NCI-H526 treated with DMSO at 0.1 percent for 48 hours (cell line): Measurements from ENCODE around the gene ANKRD44.
A peak's percentile ranks its signal among the peaks of the same experiment; 100 is the strongest.
"Not testable (repeated sequence)": the region's sequence is repeated elsewhere in the genome, so short reads cannot be mapped to it uniquely, and the experiment has no call there.

Experiments
- DNase-seq: peaks from one replicate; lab custom pipeline; 2025; lab: John Stamatoyannopoulos, UW

ANKRD44 gene

GRCh38 chr2:197287596-197287932, 23.0 kb downstream of the ANKRD44 start:
- DNase-seq: not testable (repeated sequence)

- DNase-seq: no peak
Measured at GRCh38 chr2:197286805-197287595, 23.6 kb downstream of the ANKRD44 start.

GRCh38 chr2:197285361-197285760, 25.2 kb downstream of the ANKRD44 start:
- no peak for DNase-seq

GRCh38 chr2:197284956-197285355, 25.6 kb downstream of the ANKRD44 start:
- no peak for DNase-seq

- DNase-seq: no peak
Measured at GRCh38 chr2:197281421-197281820, 29.2 kb downstream of the ANKRD44 start.

- no peak for DNase-seq
Measured at GRCh38 chr2:197280015-197280702, 30.4 kb downstream of the ANKRD44 start.

- no peak for DNase-seq
Measured at GRCh38 chr2:197278799-197279763, 31.5 kb downstream of the ANKRD44 start.

- DNase-seq: no peak
Measured at GRCh38 chr2:197277794-197278193, 32.8 kb downstream of the ANKRD44 start.

- no peak for DNase-seq
Measured at GRCh38 chr2:197276156-197276555, 34.4 kb downstream of the ANKRD44 start.

GRCh38 chr2:197274937-197275336, 35.6 kb downstream of the ANKRD44 start:
- DNase-seq: no peak

- DNase-seq: no peak
Measured at GRCh38 chr2:197274349-197274748, 36.2 kb downstream of the ANKRD44 start.

- DNase-seq: peak; percentile 4
Measured at GRCh38 chr2:197273485-197273884, 37.1 kb downstream of the ANKRD44 start.

- DNase-seq: no peak
Measured at GRCh38 chr2:197270601-197271000, 40.0 kb downstream of the ANKRD44 start.

- no peak for DNase-seq
Measured at GRCh38 chr2:197269815-197270214, 40.8 kb downstream of the ANKRD44 start.

GRCh38 chr2:197268786-197269584, 41.6 kb downstream of the ANKRD44 start:
- no peak for DNase-seq

GRCh38 chr2:197266477-197266876, 44.1 kb downstream of the ANKRD44 start:
- no peak for DNase-seq

- DNase-seq: no peak
Measured at GRCh38 chr2:197265924-197266323, 44.7 kb downstream of the ANKRD44 start.

GRCh38 chr2:197265036-197265435, 45.5 kb downstream of the ANKRD44 start:
- no peak for DNase-seq

GRCh38 chr2:197264332-197264731, 46.2 kb downstream of the ANKRD44 start:
- no peak for DNase-seq

- no peak for DNase-seq
Measured at GRCh38 chr2:197263077-197263476, 47.5 kb downstream of the ANKRD44 start.

- no peak for DNase-seq
Measured at GRCh38 chr2:197261808-197262226, 48.8 kb downstream of the ANKRD44 start.
